ENCODE results near the gene KIAA1549. TPM values are rescaled to one million over a fixed set of nuclear protein-coding genes. Genes with fewer than 3 reads are reported as not detected.

KIAA1549 gene
- total RNA-seq, 3 donors from 2014 or later (not counting 1 experiment from before 2014, with no cell fraction given): 0.08 to 0.09 (median 0.09) TPM

DNA sequence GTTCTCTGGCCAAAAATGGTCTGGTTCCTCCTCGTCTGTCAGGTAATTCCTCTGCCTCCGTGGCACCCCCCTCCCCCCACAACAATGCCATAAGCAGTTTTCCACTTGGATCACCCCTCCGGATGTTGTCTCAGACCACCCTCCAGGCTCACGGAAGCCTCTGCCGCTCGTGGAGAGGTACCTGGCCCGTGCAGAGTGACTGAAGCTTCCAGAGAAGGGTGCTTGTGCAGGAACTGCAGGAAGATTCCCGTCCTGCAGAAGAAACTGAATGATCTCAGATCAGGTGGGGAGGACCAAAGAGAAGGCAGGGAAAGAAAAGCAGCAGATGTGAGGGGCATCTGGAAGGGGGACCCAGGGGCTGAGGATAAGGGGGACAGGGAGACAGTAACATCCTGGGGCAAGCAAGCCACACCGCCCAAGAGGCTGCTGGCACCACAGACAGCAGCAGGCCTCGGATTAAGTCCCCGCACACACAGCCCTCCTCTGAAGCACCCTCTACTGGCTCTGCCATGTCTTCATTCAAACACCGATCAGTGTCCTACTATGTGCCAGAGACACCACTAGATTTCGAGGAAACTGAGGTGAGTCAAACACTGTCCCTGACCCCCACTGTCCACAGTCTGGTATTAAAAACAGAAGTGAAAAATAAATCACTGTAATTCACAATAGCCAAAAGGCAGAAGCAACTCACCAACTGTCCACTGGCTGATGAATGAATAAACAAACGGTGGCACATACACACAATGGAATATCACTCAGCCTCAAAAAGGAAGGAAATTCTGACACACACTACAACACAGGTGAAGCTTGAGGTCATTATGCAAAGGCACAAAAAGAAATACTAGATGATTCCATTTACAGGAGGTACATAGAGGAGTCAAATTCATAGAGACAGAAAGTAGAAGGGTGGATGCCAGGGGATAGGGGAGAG, 26.4 kb downstream of the KIAA1549 start:
- DNase-seq: no peak
- Mint-ChIP-seq H3K4me1 (no peaks in the 10 kb centered on the region), H3K27ac (no peak overlapping the region), H3K27me3 (ENCODE audit: low read depth in 2 of 2) (peaks cover 12 to 14% of the 10 kb centered on the region in 2 donors), H3K9me3 (no peaks in the 10 kb centered on the region), H3K4me3 (no peak overlapping the region), H3K36me3 (no peaks in the 10 kb centered on the region)
- WGBS (ENCODE audit: insufficient coverage): 89% methylated on average over 14 of the region's 14 CpGs
- ATAC-seq: no peak
- H3K36me3 ChIP-seq (ENCODE audit: control insufficient read depth, insufficient read depth, low read length): no peaks in the 10 kb centered on the region
- no peak overlapping the region for H3K27ac ChIP-seq (ENCODE audit: low read length)
- H3K27me3 ChIP-seq (ENCODE audit: control insufficient read depth, insufficient read depth, low read length): no peaks in the 10 kb centered on the region
- intact Hi-C loops (cut with micrococcal nuclease): loop anchor here (2.0 kb wide), 1 partner anchor 20 kb away; no protein-coding TSS in a partner anchor
- H3K4me3 ChIP-seq (ENCODE audit: low read length): no peak overlapping the region
- no peaks in the 10 kb centered on the region for H3K9me3 ChIP-seq (ENCODE audit: control insufficient read depth, insufficient read depth, low read length)
- H3K4me1 ChIP-seq (ENCODE audit: control insufficient read depth, insufficient read depth, low read length): no peaks in the 10 kb centered on the region
- TF ChIP-seq, protein P1, sequence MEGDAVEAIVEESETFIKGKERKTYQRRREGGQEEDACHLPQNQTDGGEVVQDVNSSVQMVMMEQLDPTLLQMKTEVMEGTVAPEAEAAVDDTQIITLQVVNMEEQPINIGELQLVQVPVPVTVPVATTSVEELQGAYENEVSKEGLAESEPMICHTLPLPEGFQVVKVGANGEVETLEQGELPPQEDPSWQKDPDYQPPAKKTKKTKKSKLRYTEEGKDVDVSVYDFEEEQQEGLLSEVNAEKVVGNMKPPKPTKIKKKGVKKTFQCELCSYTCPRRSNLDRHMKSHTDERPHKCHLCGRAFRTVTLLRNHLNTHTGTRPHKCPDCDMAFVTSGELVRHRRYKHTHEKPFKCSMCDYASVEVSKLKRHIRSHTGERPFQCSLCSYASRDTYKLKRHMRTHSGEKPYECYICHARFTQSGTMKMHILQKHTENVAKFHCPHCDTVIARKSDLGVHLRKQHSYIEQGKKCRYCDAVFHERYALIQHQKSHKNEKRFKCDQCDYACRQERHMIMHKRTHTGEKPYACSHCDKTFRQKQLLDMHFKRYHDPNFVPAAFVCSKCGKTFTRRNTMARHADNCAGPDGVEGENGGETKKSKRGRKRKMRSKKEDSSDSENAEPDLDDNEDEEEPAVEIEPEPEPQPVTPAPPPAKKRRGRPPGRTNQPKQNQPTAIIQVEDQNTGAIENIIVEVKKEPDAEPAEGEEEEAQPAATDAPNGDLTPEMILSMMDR (IDR thresholded peaks at IDR 0.05): no peak

DNA sequence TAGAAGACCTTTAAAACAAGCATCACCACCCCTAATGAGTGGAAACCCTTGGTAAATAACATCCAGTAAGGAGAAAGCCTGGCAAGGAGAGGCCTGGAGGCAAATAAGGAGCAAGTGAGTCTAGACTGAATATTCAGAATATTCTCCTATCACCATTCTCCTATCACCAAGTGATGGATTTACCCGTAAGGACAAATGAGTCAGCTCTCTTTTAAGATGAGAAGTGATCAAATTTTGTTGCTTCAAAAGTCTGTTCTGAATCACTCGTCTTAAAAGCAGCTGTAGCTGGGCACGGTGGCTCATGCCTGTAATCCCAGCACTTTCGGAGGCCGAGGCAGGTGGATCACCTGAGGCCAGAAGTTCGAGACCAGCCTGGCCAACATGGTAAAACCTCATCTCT, 28.4 kb downstream of the KIAA1549 start:
- H3K27me3 ChIP-seq (ENCODE audit: control insufficient read depth, insufficient read depth, low read length): no peaks in the 10 kb centered on the region
- no peak overlapping the region for H3K4me3 ChIP-seq (ENCODE audit: low read length)
- Mint-ChIP-seq H3K4me1 (no peaks in the 10 kb centered on the region), H3K36me3 (no peaks in the 10 kb centered on the region), H3K27ac (no peak overlapping the region), H3K27me3 (ENCODE audit: low read depth in 2 of 2) (peaks cover 11 to 14% of the 10 kb centered on the region in 2 donors), H3K4me3 (no peak overlapping the region), H3K9me3 (no peaks in the 10 kb centered on the region)
- TF ChIP-seq, protein P1 (IDR thresholded peaks at IDR 0.05): no peak
- no peak overlapping the region for H3K27ac ChIP-seq (ENCODE audit: low read length)
- DNase-seq (no peak), ATAC-seq (no peak)
- H3K36me3 ChIP-seq (ENCODE audit: control insufficient read depth, insufficient read depth, low read length): no peaks in the 10 kb centered on the region
- H3K4me1 ChIP-seq (ENCODE audit: control insufficient read depth, insufficient read depth, low read length): no peaks in the 10 kb centered on the region
- intact Hi-C loops (cut with micrococcal nuclease): no loop called here
- no peaks in the 10 kb centered on the region for H3K9me3 ChIP-seq (ENCODE audit: control insufficient read depth, insufficient read depth, low read length)
- WGBS (ENCODE audit: insufficient coverage): 85% methylated on average over 6 of the region's 6 CpGs

DNA sequence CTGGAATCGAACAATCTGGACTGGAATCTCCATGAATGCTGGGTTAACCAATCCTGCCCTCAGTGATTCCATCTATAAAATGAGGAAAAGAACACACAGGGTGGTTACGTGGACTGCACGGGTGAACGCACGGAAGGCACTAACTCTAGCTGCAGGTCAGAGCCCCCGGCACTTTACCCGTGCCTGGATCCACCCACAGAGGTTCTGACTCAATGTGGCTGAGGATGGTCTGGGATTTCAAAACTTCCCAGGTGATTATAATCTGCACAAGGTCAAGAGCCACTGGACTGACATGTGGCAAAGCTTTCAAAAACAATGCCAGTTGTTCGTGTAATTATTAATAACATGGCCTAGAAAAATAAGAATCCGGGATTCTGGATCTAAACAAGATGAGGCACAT, 29.2 kb downstream of the KIAA1549 start:
- Histone ChIP-seq H3K9me3 (ENCODE audit: control insufficient read depth, insufficient read depth, low read length) (no peaks in the 10 kb centered on the region), H3K4me3 (ENCODE audit: low read length) (no peak overlapping the region), H3K27ac (ENCODE audit: low read length) (no peak overlapping the region), H3K36me3 (ENCODE audit: control insufficient read depth, insufficient read depth, low read length) (no peaks in the 10 kb centered on the region), H3K27me3 (ENCODE audit: control insufficient read depth, insufficient read depth, low read length) (no peaks in the 10 kb centered on the region), H3K4me1 (ENCODE audit: control insufficient read depth, insufficient read depth, low read length) (no peaks in the 10 kb centered on the region)
- Mint-ChIP-seq H3K9me3 (no peaks in the 10 kb centered on the region), H3K36me3 (no peaks in the 10 kb centered on the region), H3K4me3 (no peak overlapping the region), H3K27ac (no peak overlapping the region), H3K27me3 (ENCODE audit: low read depth in 2 of 2) (peaks cover 14 to 22% of the 10 kb centered on the region in 2 donors), H3K4me1 (no peaks in the 10 kb centered on the region)
- intact Hi-C loops (cut with micrococcal nuclease): no loop called here
- DNase-seq: no peak
- ATAC-seq: no peak
- TF ChIP-seq, protein P1 (IDR thresholded peaks at IDR 0.05): no peak
- WGBS (ENCODE audit: insufficient coverage): 92% methylated on average over 9 of the region's 9 CpGs

Measured in natural killer cell (primary cell).